ENCODE data around the gene CIBAR2.
A peak's percentile ranks its signal among the peaks of the same experiment; 100 is the strongest.
"Not testable (repeated sequence)": the region's sequence is repeated elsewhere in the genome, so short reads cannot be mapped to it uniquely, and the experiment has no call there.

CIBAR2 gene

GRCh38 chr16:85057212-85057889 is 54.9 kb downstream of the CIBAR2 start:
- no peak for ATAC-seq

- ATAC-seq, result no peak
Observed at GRCh38 chr16:85056211-85056748, 56.0 kb downstream of the CIBAR2 start.

- ATAC-seq, result peak; percentile 89 to 92
Observed at GRCh38 chr16:85055493-85056210, 56.6 kb downstream of the CIBAR2 start.

GRCh38 chr16:85054948-85055492 is 57.3 kb downstream of the CIBAR2 start:
- no peak for ATAC-seq

DNA sequence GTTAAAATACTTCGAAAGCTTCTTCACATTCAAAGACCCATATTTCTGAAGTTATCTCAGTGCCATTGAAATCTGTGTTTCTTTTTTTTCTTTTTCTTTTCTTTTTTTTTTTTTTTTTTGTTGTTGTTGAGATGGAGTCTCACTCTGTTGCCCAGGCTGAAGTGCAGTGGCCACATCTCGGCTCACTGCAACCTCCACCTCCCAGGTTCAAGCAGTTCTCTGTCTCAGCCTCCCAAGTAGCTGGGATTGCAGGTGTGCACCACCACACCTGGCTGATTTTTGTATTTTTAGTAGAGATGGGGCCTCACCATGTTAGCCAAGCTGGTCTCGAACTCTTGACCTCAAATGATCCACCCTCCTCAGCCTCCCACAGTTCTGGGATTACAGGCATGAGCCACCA is 58.0 kb downstream of the CIBAR2 start:
- ATAC-seq, result not testable (repeated sequence)

DNA sequence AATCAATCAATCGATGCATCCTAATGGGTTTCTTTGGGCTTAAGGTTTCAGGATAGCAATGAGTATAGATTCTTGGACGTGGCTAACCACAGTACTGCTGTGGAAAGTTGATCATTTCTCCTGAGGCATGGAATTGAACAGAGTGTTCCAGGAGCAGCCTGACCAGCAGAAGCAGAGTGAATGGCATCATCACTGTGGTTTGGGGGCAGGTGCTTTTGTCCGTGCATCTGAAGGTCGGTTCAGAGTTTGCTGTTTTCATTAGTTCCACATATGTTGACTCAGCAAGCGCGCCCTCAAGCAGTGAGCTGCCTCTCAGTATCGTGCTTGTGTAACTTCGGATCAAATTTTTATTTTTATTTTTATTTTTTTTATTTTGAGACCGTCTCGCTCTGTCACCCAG is 59.7 kb downstream of the CIBAR2 start:
- no peak for ATAC-seq

DNA sequence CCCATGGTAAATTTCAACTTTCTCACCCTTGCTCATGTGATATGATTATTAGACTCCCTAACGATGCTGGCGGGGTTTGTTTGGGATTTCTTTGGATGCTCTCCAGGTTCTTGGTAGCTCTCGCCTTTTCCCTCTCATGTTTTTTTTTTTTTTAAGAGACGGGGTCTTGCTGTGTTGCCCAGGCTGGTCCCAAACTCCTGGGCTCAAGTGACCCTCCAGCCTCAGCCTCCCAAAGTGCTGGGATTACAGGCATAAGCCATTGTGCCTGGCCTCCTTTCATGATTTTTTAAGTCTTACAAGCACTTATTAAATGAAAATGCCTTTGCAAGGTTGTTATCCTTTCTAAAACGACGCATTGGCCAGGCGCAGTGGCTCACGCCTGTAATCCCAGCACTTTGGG is 60.6 kb downstream of the CIBAR2 start:
- no peak for ATAC-seq

GRCh38 chr16:85051067-85051581 is 61.1 kb downstream of the CIBAR2 start:
- no peak for ATAC-seq

DNA sequence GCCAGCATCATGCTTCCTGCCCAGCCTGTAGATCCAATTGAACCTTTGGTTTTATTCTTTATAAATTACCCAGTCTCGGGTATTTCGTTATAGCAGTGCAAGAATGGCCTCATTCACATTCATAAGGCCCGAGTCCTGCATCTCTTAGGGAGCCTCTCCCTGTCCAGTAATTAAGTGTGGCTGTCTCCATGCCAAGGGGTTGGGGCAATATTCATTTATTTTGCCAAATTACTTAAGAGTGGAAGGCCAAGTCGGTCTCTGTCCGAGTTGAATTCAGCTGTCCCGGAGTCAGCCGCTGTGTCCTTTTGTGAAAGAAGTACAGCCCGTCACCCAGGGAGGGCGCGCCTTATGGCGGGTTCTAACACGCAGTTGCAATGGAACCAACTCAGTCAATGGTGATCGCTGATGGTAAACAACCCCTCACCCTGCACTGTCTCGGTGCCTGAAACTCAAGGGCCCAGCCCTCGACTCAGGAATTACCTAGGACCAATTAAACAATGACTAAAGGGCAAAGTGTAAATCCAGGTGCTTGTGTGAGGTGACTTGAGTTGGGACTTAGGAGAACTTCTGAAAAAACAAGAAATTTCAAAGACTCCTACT is 62.5 kb downstream of the CIBAR2 start:
- no peak for ATAC-seq

DNA sequence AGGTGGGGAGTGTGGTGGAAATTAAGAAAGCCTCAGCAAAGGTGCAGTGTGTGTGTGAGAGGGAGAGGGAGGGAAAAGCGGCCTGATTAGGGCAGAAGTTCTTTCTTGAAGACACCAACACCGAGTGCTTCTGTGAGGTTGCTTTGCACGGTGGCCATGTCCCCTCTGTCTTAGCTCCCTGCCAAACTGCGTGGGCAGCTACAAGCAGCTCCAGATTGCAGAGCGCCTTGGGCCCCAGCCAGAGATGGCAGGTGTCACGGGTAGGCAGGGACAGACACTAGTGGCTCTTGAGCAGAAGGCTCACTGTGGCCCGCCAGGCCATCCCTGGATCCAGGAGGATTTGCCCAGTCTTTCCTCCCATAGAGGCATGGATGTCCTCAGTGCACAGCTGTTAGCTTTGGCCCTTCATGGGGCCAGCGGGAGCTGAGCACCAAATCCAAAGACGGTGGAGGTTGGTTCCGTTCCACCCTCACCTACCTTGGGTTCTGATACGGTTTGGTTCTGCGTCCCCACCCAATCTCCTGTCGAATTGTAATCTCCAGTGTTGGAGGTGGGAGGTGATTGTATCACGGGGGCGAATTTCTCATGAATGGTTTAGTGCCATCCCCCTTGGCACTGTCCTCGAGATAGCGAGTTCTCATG is 63.2 kb downstream of the CIBAR2 start:
- ATAC-seq, result no peak
